H1 (cell line): ENCODE data around the gene FOXN3. TPM values are rescaled to one million over a fixed set of nuclear protein-coding genes. Genes with fewer than 3 reads are reported as not detected.

Experiments used
- CTCF ChIA-PET: fragments of 300-600 bp; sonication (Branson Sonifier 250); formaldehyde crosslinking; loops from one replicate; lab custom pipeline; 2021; ENCODE audit not compliant: partially characterized antibody; lab: Charles Lee
- POLR2A ChIA-PET: fragments of 300-600 bp; sonication (Branson Sonifier 250); formaldehyde crosslinking; loops from one replicate; lab custom pipeline; 2021; ENCODE audit warnings: inconsistent platforms; ENCODE audit not compliant: partially characterized antibody; lab: Charles Lee
- DNase-seq, 2 experiments: peaks; one replicate each; pipeline versions ENCODE4 v3.0.0 to v3.0.0-alpha.2; 2010 to 2022; ENCODE audit warnings: low spot score in 2 of 2, low read depth in 1 of 2, mixed read lengths in 1 of 2
- FAIRE-seq: peaks from 2 replicates; lab custom pipeline; 2011; peaks lifted over from hg19 to GRCh38; lab: Jason Lieb, UNC
- H2AFZ ChIP-seq: 2 replicates; pipeline ENCODE4 v1.8.1; 2012; ENCODE audit warnings: low read length, inconsistent platforms
- H2AK5ac ChIP-seq: 2 replicates; pipeline ENCODE4 v1.6.1; 2013; ENCODE audit warnings: low read depth, low read length
- H2BK120ac ChIP-seq: replicated peaks from 2 replicates; pipeline ENCODE3; 2013; ENCODE audit warnings: low read depth, low read length, inconsistent platforms
- H2BK12ac ChIP-seq: 2 replicates; pipeline ENCODE4 v1.6.1; 2013; ENCODE audit warnings: low read depth, low read length
- H2BK15ac ChIP-seq: 2 replicates; pipeline ENCODE4 v1.6.1; 2013; ENCODE audit warnings: low read length
- H2BK20ac ChIP-seq: 2 replicates; pipeline ENCODE4 v1.6.1; 2013; ENCODE audit warnings: low read length
- H2BK5ac ChIP-seq: 2 replicates; pipeline ENCODE4 v1.6.1; 2013; ENCODE audit warnings: low read depth, low read length
- H3K14ac ChIP-seq: 2 replicates; pipeline ENCODE4 v1.6.1; 2013; ENCODE audit warnings: inconsistent platforms; ENCODE audit not compliant: insufficient read length
- H3K18ac ChIP-seq: 2 replicates; pipeline ENCODE4 v1.6.1; 2013; ENCODE audit warnings: low read length; ENCODE audit errors: extremely low read depth
- H3K23ac ChIP-seq: 2 replicates; pipeline ENCODE4 v1.6.1; 2013; ENCODE audit warnings: inconsistent platforms; ENCODE audit not compliant: insufficient read length
- H3K23me2 ChIP-seq: 2 replicates; pipeline ENCODE4 v1.6.1; 2013; ENCODE audit warnings: low read depth, low read length
- H3K27ac ChIP-seq: 2 replicates; pipeline ENCODE4 v1.6.1; 2011; ENCODE audit warnings: low read depth, low read length, inconsistent platforms
- H3K27me3 ChIP-seq, 4 experiments: replicated peaks in 1 of 4; 1 replicate in 1 of 4; 2 replicates in 3 of 4; pipeline versions ENCODE4 v1.6.1 to v1.8.1; 2011 to 2013; ENCODE audit warnings: low read length in 3 of 4, mild to moderate bottlenecking in 3 of 4, inconsistent platforms in 2 of 4, mixed read lengths in 2 of 4, moderate library complexity in 1 of 4; ENCODE audit not compliant: control insufficient read depth in 3 of 4, insufficient read depth in 3 of 4; ENCODE audit errors: extremely low read depth in 1 of 4
- H3K36me3 ChIP-seq, 4 experiments: 2 replicates each; pipeline versions ENCODE4 v1.6.1 to v1.8.1; 2011 to 2013; ENCODE audit warnings: mild to moderate bottlenecking in 4 of 4, low read length in 3 of 4, moderate library complexity in 2 of 4, control low read depth in 1 of 4, inconsistent platforms in 1 of 4; ENCODE audit not compliant: insufficient read depth in 4 of 4, control insufficient read depth in 2 of 4
- H3K4ac ChIP-seq: replicated peaks from 2 replicates; pipeline ENCODE3; 2013; ENCODE audit warnings: low read length, low read depth, mixed read lengths, inconsistent platforms; ENCODE audit not compliant: insufficient read length
- H3K4me1 ChIP-seq, 4 experiments: replicated peaks in 1 of 4; 1 replicate in 1 of 4; 2 replicates in 3 of 4; pipeline versions ENCODE4 v1.6.1 to v1.8.1; 2011 to 2013; ENCODE audit warnings: low read length in 3 of 4, inconsistent platforms in 2 of 4, mixed read lengths in 1 of 4; ENCODE audit not compliant: insufficient read depth in 4 of 4, control insufficient read depth in 3 of 4
- H3K4me2 ChIP-seq, 2 experiments: 2 replicates each; pipeline versions ENCODE4 v1.6.1 to v1.8.1; 2011 to 2013; ENCODE audit warnings: low read depth in 2 of 2, low read length in 2 of 2, control low read depth in 1 of 2, inconsistent platforms in 1 of 2, mild to moderate bottlenecking in 1 of 2; ENCODE audit not compliant: insufficient read depth in 1 of 2
- H3K4me3 ChIP-seq, 4 experiments: fragments of 200-600, 300-600 bp in 1 of 4; sonication (generic), shearing (Covaris generic), sonication (Bioruptor Twin) in 1 of 4; 2 replicates each; pipeline versions ENCODE4 v1.5.1 to v1.8.1; 2011 to 2016; ENCODE audit warnings: low read length in 4 of 4, low read depth in 3 of 4, control low read depth in 2 of 4, inconsistent platforms in 2 of 4, mild to moderate bottlenecking in 2 of 4, mixed read lengths in 1 of 4, moderate library complexity in 1 of 4; ENCODE audit not compliant: insufficient read depth in 2 of 4; ENCODE audit errors: extremely low read depth in 1 of 4
- H3K56ac ChIP-seq: replicated peaks from 2 replicates; pipeline ENCODE3; 2013; ENCODE audit warnings: low read depth, mild to moderate bottlenecking, mixed read lengths, low read length, inconsistent platforms; ENCODE audit not compliant: insufficient read length
- H3K79me1 ChIP-seq: 2 replicates; pipeline ENCODE4 v1.6.1; 2013; ENCODE audit warnings: low read depth, low read length, control low read depth
- H3K79me2 ChIP-seq, 2 experiments: 2 replicates each; pipeline versions ENCODE4 v1.6.1 to v1.8.1; 2012 to 2013; ENCODE audit warnings: low read length in 2 of 2, mild to moderate bottlenecking in 2 of 2, inconsistent platforms in 1 of 2; ENCODE audit not compliant: insufficient read depth in 2 of 2, control insufficient read depth in 1 of 2
- H3K9ac ChIP-seq, 4 experiments: replicated peaks in 1 of 4; 1 replicate in 1 of 4; 2 replicates in 3 of 4; pipeline versions ENCODE4 v1.6.1 to v1.8.1; 2011 to 2013; ENCODE audit warnings: low read depth in 3 of 4, low read length in 3 of 4, control low read depth in 2 of 4, mild to moderate bottlenecking in 2 of 4, moderate library complexity in 2 of 4, inconsistent platforms in 1 of 4; ENCODE audit errors: extremely low read depth in 1 of 4
- H3K9me3 ChIP-seq, 2 experiments: 2 replicates each; pipeline versions ENCODE4 v1.6.1 to v1.8.1; 2012 to 2013; ENCODE audit warnings: mild to moderate bottlenecking in 2 of 2, moderate library complexity in 2 of 2, control low read depth in 1 of 2, inconsistent platforms in 1 of 2, low read depth in 1 of 2, low read length in 1 of 2, mixed read lengths in 1 of 2; ENCODE audit not compliant: insufficient read depth in 2 of 2
- H4K20me1 ChIP-seq, 2 experiments: replicated peaks in 1 of 2; 2 replicates each; pipeline versions ENCODE3 to v1.8.1; 2011 to 2013; ENCODE audit warnings: inconsistent platforms in 2 of 2, low read length in 2 of 2, mild to moderate bottlenecking in 1 of 2; ENCODE audit not compliant: insufficient read depth in 2 of 2, control insufficient read depth in 1 of 2
- H4K5ac ChIP-seq: 2 replicates; pipeline ENCODE4 v1.6.1; 2013; ENCODE audit warnings: low read length, low read depth, mixed read lengths, inconsistent platforms; ENCODE audit not compliant: insufficient read length
- H4K8ac ChIP-seq: 2 replicates; pipeline ENCODE4 v1.8.0; 2013; ENCODE audit warnings: mild to moderate bottlenecking, moderate library complexity, low read length, inconsistent platforms; ENCODE audit not compliant: insufficient read depth; ENCODE audit errors: extremely low read depth
- H4K91ac ChIP-seq: replicated peaks from 2 replicates; pipeline ENCODE3; 2013; ENCODE audit warnings: low read length, mixed read lengths, inconsistent platforms; ENCODE audit not compliant: insufficient read length
- ATF3 ChIP-seq: IDR thresholded peaks from 2 replicates; pipeline ENCODE4 v1.6.1; 2011; ENCODE audit warnings: low read depth, mild to moderate bottlenecking, low read length; ENCODE audit not compliant: insufficient read depth
- CBX8 ChIP-seq: fragments of 300-800, 300-1000 bp; sonication (generic); IDR thresholded peaks from 2 replicates; pipeline ENCODE4 v1.7.1; 2016; ENCODE audit warnings: low read depth, low read length, borderline replicate concordance
- CEBPB ChIP-seq: IDR thresholded peaks from 2 replicates; pipeline ENCODE4 v1.6.1; 2012; ENCODE audit warnings: low read depth, low read length
- FOSL1 ChIP-seq: IDR thresholded peaks from 2 replicates; pipeline ENCODE4 v1.6.1; 2011; ENCODE audit warnings: mild to moderate bottlenecking, low read depth, low read length, moderate library complexity; ENCODE audit not compliant: insufficient read depth
- MAFK ChIP-seq: IDR thresholded peaks from 2 replicates; pipeline ENCODE4 v1.6.1; 2012; ENCODE audit warnings: low read depth, mild to moderate bottlenecking, improper control_type of control experiment, low read length
- POLR2AphosphoS5 ChIP-seq: IDR thresholded peaks from 2 replicates; pipeline ENCODE4 v1.6.1; 2011; ENCODE audit warnings: low read depth, low read length
- RBBP5 ChIP-seq: IDR thresholded peaks from 2 replicates; pipeline ENCODE4 v1.7.1; 2012; ENCODE audit warnings: low read depth, mild to moderate bottlenecking, inconsistent platforms, low read length, moderate library complexity, borderline replicate concordance
- SIRT6 ChIP-seq: IDR thresholded peaks from one replicate; pipeline ENCODE4 v1.7.1; 2012; ENCODE audit warnings: low read length, inconsistent platforms
- SP2 ChIP-seq: IDR thresholded peaks from 2 replicates; pipeline ENCODE4 v1.6.1; 2012; ENCODE audit warnings: mild to moderate bottlenecking, low read length, inconsistent platforms
- TAF7 ChIP-seq: optimal IDR thresholded peaks from 2 replicates; pipeline ENCODE3; 2011; ENCODE audit warnings: low read depth, mild to moderate bottlenecking, inconsistent platforms, low read length, moderate library complexity, borderline replicate concordance
- TCF12 ChIP-seq: IDR thresholded peaks from 2 replicates; pipeline ENCODE4 v1.6.1; 2011; ENCODE audit warnings: low read depth, mild to moderate bottlenecking, low read length
- YY1 ChIP-seq: IDR thresholded peaks from 2 replicates; pipeline ENCODE4 v1.6.1; 2011; ENCODE audit warnings: low read depth, mild to moderate bottlenecking, low read length
- ZNF274 ChIP-seq: IDR thresholded peaks from 2 replicates; pipeline ENCODE4 v1.7.0; 2012; ENCODE audit warnings: low read length, borderline replicate concordance; ENCODE audit errors: extremely low read depth
- WGBS, 2 experiments: shearing (Covaris generic) in 1 of 2; methylation state at CpG; one replicate each; pipeline versions ENCODE4 v1.1.6 to v1.1.7; 2013 to 2015; ENCODE audit warnings: low lambda C conversion rate in 2 of 2, mixed read lengths in 2 of 2, inconsistent platforms in 1 of 2, low coverage in 1 of 2, missing lambda C conversion rate in 1 of 2; ENCODE audit not compliant: insufficient replicate concordance in 2 of 2, insufficient coverage in 1 of 2, insufficient read length in 1 of 2; ENCODE audit errors: extremely low coverage in 1 of 2, missing lambda C conversion rate in 1 of 2; 5-methylcytosine and 5-hydroxymethylcytosine counted together
- polyA plus RNA-seq, 7 experiments: library from polyadenylated mRNA; depleted of rRNA in 3 of 7; stranded (reverse) in 5 of 7; unstranded in 2 of 7; fragments of >200 nt in 5 of 7; fragments of 200-250 nt in 2 of 7; gene quantifications; 1 replicate in 5 of 7; 2 replicates in 1 of 7; 4 replicates in 1 of 7; pipeline versions ENCODE4 v1.2.1 to v1.2.3, GENCODE V29; 2011 to 2013; ENCODE audit warnings: missing spikeins in 2 of 7, mixed read lengths in 2 of 7
- total RNA-seq: library from RNA; stranded (reverse); fragmentation: NEBNext Ultra II Directional; extraction: Animal tissue kit (Norgen Biotek cat#: 25700); gene quantifications from 2 replicates; pipeline ENCODE4 v1.2.1, GENCODE V29; 2021

Gene FOXN3
- total and polyA plus RNA-seq, 2 of the 8 experiments (the other 6 are each of a cell fraction or from before 2014, with no cell fraction given): 52.6 to 178 TPM

GRCh38 chr14:89264196-89264800 is 152.7 kb downstream of the FOXN3 start:
- no peak overlapping the region for H3K4me3 ChIP-seq
- H3K79me2 ChIP-seq: peaks cover 9 to 92% of the 10 kb centered on the region in 2 experiments; a peak in 3 of 4 replicates
- no peak overlapping the region for H3K56ac ChIP-seq
- ChIA-PET CTCF (interaction anchor here (1.0 to 2.3 kb wide), 3 partner anchors 9 to 20 kb away, joined by 3 to 7 read pairs (median 3); no protein-coding TSS in a partner anchor), POLR2A (interaction anchor here (1.2 kb wide), 1 partner anchor 10 kb away, joined by 4 read pairs; no protein-coding TSS in a partner anchor)
- H2BK12ac ChIP-seq: no peak overlapping the region
- DNase-seq: no peak
- H3K23ac ChIP-seq: no peak overlapping the region
- H2AK5ac ChIP-seq: no peak overlapping the region
- peaks cover 0 to 6% (median 2%) of the 10 kb centered on the region in 4 experiments; a peak in 4 of 8 replicates for H3K36me3 ChIP-seq
- peaks cover 9 to 23% (median 9%) of the 10 kb centered on the region in 4 experiments for H3K4me1 ChIP-seq
- peaks cover 13% of the 10 kb centered on the region; the same call in 1 of the 2 replicates for H3K79me1 ChIP-seq
- H3K4me2 ChIP-seq: no peak overlapping the region
- no peaks in the 10 kb centered on the region; the same call in 1 of the 2 replicates for H3K23me2 ChIP-seq
- H3K14ac ChIP-seq: no peak overlapping the region
- H2BK20ac ChIP-seq: no peak overlapping the region
- no peak overlapping the region for H3K18ac ChIP-seq
- H3K9ac ChIP-seq: no peak overlapping the region
- H2BK5ac ChIP-seq: no peak overlapping the region
- peaks cover 9 to 17% of the 10 kb centered on the region in 2 experiments for H4K20me1 ChIP-seq
- no peaks in the 10 kb centered on the region for H3K27me3 ChIP-seq
- FAIRE-seq: no peak
- no peak overlapping the region for H3K27ac ChIP-seq
- H2BK15ac ChIP-seq: no peak overlapping the region
- no peak overlapping the region for H2AFZ ChIP-seq
- no peak overlapping the region for H3K4ac ChIP-seq
- no peak overlapping the region for H4K8ac ChIP-seq
- no peaks in the 10 kb centered on the region for H3K9me3 ChIP-seq
- WGBS, 2 experiments: 86% methylated on average over 6 of the region's 6 CpGs; no CpG with 5 or more reads in 1 of the 2 experiments
- no peak overlapping the region for H2BK120ac ChIP-seq
- H4K91ac ChIP-seq: no peak overlapping the region
- no peak overlapping the region for H4K5ac ChIP-seq
- TF ChIP-seq ATF3: no peak
- no peak for TF ChIP-seq CEBPB
- no peak for TF ChIP-seq YY1
- TF ChIP-seq RBBP5: no peak
- no peak for TF ChIP-seq FOSL1
- no peak for TF ChIP-seq CBX8
- no peak for TF ChIP-seq POLR2AphosphoS5
- no peak for TF ChIP-seq TCF12
- no peak for TF ChIP-seq TAF7
- TF ChIP-seq SIRT6: no peak
- no peak for TF ChIP-seq MAFK
- no peak for TF ChIP-seq ZNF274
- TF ChIP-seq SP2: no peak
